ENCODE data around the gene C10orf105. TPM values are rescaled to one million over a fixed set of nuclear protein-coding genes. Genes with fewer than 3 reads are reported as not detected.

Gene C10orf105
- total RNA-seq, 1 donor from 2014 or later: 0.18 TPM

DNA sequence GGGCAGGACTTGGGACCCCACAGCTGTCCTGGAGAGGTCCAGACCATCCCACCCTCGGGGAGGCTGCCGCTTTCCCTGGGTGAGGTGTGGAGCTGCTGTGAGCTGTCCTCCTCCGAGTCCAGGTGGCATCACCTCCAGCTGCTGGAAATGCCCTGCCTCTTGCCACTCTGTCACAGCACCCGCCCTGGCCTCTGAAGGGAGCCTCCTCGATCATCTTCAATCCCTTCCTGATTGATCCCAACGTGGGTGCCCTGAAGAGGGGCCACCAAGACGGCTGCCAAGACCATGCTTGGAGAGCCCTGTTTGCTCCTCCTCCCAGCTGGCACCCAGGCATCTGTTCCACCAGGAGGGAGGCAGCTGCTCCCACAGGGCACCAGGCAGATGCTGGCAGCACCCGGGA, 4.6 kb downstream of the C10orf105 start:
- Mint-ChIP-seq H3K9me3 (no peaks in the 10 kb centered on the region), H3K27ac (no peak overlapping the region), H3K4me1 (ENCODE audit: low read depth) (peaks cover 31% of the 10 kb centered on the region), H3K27me3 (ENCODE audit: low read depth) (no peaks in the 10 kb centered on the region), H3K36me3 (ENCODE audit: low read depth) (no peaks in the 10 kb centered on the region), H3K4me3 (ENCODE audit: low read depth) (no peak overlapping the region)
- no peak for DNase-seq (ENCODE audit: low spot score)
- intact Hi-C loops (cut with micrococcal nuclease): no loop called here

DNA sequence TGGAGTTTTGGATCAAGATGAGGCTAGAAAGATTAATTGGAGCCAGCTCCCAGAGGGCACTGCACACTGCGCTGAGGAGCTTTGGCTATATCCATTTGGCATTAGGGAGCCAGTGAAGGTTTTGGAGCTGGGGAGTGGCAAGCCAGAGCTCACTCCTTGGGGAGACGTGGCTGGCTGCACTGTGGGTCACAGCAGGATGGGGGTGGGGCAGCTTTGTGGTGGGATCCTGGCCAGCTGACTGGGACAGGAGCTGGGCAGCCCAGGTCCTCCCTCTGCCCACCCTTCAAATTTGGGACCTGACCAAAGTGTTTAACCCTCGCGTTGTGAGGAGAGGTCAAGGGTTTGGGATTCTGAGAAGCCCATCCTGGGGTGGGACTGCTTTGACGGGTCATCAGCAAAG, 5.0 kb downstream of the C10orf105 start:
- Mint-ChIP-seq H3K4me1 (ENCODE audit: low read depth) (peaks cover 32% of the 10 kb centered on the region), H3K36me3 (ENCODE audit: low read depth) (no peaks in the 10 kb centered on the region), H3K9me3 (no peaks in the 10 kb centered on the region), H3K27me3 (ENCODE audit: low read depth) (no peaks in the 10 kb centered on the region), H3K27ac (peak overlapping the region; percentile 99), H3K4me3 (ENCODE audit: low read depth) (no peak overlapping the region)
- DNase-seq (ENCODE audit: low spot score): no peak
- intact Hi-C loops (cut with micrococcal nuclease): loop anchor here (5.0 kb wide), 1 partner anchor 397 kb away; the partner anchor contains the start of gene SLC29A3

DNA sequence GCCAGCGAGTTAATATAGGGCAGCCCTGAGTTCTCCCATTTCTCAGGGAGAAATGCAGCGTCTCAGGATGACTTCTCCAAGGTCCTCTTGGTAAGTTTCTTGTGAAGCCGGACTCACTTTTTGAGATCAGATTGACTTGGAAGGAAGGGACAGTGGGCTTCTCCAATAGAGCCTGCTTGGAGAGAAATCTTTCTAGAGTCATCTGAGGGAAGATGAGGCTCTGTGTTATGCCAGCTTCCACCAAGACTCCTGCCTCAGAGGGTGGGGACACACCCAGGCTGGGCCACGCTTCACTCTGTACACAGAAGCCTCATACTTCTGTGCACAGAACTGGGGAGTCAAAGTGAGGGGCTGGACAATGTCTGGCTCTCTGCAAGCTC, 5.6 kb downstream of the C10orf105 start:
- Mint-ChIP-seq H3K36me3 (ENCODE audit: low read depth) (no peaks in the 10 kb centered on the region), H3K27ac (peak overlapping the region; percentile 99), H3K9me3 (no peaks in the 10 kb centered on the region), H3K4me1 (ENCODE audit: low read depth) (peaks cover 36% of the 10 kb centered on the region), H3K4me3 (ENCODE audit: low read depth) (peak overlapping the region; percentile 33), H3K27me3 (ENCODE audit: low read depth) (no peaks in the 10 kb centered on the region)
- intact Hi-C loops (cut with micrococcal nuclease): loop anchor here (5.0 kb wide), 1 partner anchor 397 kb away; the partner anchor contains the start of gene SLC29A3
- no peak for DNase-seq (ENCODE audit: low spot score)

DNA sequence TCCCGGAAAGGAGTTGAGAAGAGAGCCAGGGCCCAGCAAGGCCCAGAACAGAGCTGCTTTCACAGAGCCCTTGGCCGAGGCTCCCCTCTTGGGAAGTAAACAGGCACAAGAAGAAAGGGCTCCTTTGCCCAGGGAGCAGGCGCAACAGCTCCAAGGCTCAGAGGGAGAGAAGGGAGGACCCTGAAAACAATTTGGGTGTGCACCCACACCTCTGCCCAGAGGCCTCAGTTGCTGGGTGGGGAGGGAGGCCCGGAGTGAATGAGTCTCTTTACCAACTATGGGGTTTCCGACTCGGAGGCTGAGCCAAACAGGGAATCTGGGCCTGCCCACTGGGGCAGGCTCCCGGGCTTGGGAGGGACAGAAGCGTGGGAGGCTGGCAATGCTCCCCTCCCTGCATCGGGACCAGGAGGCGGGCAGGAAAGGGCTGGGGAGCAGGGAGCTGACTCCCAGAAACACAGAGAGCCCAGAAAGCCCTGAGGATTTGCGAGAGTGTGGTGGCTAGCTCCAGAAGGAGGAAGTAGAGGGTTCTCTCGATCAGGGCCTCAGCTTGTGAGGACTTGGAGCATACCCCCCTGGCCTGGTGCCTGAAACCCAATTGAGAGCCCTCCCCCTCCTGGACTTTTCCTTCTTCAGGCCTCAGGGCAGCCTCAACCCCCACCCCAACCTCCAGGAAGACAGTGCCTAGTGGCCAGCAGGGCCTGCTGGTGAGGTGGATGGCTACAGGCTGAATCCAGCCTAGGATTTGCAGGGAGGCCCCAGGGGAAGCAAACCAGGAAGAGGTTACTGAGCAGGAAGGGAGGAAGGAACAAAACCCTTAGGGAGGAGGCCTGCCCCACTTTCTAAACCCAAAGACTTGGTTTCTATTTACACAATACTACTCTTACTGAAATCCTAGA, 6.2 kb downstream of the C10orf105 start:
- Mint-ChIP-seq H3K27me3 (ENCODE audit: low read depth) (no peaks in the 10 kb centered on the region), H3K9me3 (no peaks in the 10 kb centered on the region), H3K36me3 (ENCODE audit: low read depth) (no peaks in the 10 kb centered on the region), H3K4me3 (ENCODE audit: low read depth) (peak overlapping the region; percentile 64), H3K27ac (peak overlapping the region; percentile 99), H3K4me1 (ENCODE audit: low read depth) (peaks cover 36% of the 10 kb centered on the region)
- intact Hi-C loops (cut with micrococcal nuclease): loop anchor here (1.0 to 5.0 kb wide), 2 partner anchors 13 to 396 kb away; partner anchors contain the start of gene SLC29A3
- peak; percentile 28 for DNase-seq (ENCODE audit: low spot score)

DNA sequence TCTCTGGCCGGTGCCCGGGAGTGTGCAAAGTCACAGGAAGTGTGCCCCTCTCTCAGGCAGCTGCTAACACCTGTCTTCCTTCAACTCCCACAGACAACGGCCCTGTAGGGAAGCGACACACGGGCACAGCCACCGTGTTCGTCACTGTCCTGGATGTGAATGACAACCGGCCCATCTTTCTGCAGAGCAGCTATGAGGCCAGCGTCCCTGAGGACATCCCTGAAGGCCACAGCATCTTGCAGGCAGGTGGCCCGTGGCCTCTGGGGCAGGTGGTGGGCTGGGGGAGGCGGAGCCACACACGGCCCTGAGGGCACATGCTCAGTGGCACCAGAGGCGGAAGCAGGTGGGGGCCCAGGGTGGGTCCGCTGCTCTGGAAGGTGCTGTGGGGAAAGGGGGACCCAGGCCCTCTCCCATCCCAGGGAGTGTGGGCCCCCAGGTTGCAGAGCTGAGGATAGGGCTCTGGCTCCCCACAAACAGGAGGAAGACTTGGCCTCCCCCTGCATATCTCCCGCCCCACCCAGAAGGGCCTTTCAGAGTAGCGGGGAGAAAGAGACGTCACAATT, 6.9 kb downstream of the C10orf105 start:
- DNase-seq (ENCODE audit: low spot score): no peak
- Mint-ChIP-seq H3K4me3 (ENCODE audit: low read depth) (peak overlapping the region; percentile 64), H3K36me3 (ENCODE audit: low read depth) (no peaks in the 10 kb centered on the region), H3K27ac (peak overlapping the region; percentile 99), H3K27me3 (ENCODE audit: low read depth) (no peaks in the 10 kb centered on the region), H3K9me3 (no peaks in the 10 kb centered on the region), H3K4me1 (ENCODE audit: low read depth) (peaks cover 36% of the 10 kb centered on the region)
- intact Hi-C loops (cut with micrococcal nuclease): loop anchor here (1.0 to 5.0 kb wide), 2 partner anchors 14 to 395 kb away; partner anchors contain the start of gene SLC29A3

DNA sequence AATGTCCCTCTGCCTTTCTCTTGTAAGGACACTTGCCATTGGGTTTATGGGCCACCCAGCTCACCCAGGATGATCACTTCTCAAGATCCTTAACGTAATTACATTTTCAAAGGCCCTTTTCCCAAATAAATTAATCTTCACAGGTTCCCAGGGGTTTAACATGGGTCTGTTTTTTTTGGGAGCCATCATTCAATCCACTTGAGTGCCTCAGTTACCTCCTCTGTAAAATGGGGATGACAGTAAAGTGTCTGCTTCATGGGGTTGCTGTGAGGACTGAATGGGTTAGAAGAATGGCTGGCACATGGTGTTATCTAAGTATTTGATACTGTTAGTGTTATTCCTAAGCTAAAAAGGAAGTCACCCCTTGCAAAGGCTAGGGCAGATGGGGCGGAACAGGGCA, 7.4 kb downstream of the C10orf105 start:
- H3K4me1 Mint-ChIP-seq (ENCODE audit: low read depth): peaks cover 38% of the 10 kb centered on the region
- no peaks in the 10 kb centered on the region for H3K36me3 Mint-ChIP-seq (ENCODE audit: low read depth)
- H3K4me3 Mint-ChIP-seq (ENCODE audit: low read depth): no peak overlapping the region
- DNase-seq (ENCODE audit: low spot score): no peak
- no peaks in the 10 kb centered on the region for H3K27me3 Mint-ChIP-seq (ENCODE audit: low read depth)
- no peaks in the 10 kb centered on the region for H3K9me3 Mint-ChIP-seq
- intact Hi-C loops (cut with micrococcal nuclease): loop anchor here (5.0 kb wide), 1 partner anchor 395 kb away; the partner anchor contains the start of gene SLC29A3
- peak overlapping the region; percentile 99 for H3K27ac Mint-ChIP-seq

DNA sequence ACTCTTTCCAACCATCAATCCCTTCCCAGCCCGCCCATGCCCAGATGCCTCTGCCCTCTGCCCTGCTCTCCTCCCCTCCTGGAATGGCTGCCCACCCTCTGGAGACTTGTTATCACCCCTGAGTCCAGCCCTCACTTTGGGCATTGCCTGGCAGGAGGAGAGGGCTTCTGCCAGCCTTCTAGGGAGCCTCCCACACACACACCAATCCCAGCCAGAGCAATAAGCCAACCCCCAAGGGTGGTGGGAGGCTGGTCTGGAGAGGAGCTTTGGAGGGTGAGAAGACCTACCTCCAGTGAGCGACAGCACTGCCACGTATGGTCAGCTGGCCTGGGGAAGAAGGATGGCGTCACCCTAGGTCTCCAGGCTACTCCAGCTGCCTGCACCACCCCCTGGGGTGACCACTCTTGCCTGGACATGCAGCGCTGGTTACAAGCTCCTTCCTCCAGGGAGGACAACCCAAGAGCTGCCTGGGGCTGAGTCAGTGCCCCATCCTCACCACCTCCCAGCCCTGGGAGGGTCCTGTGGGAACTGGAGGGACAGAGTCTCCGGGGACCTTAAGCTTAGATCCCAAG, 8.4 kb downstream of the C10orf105 start:
- H3K27me3 Mint-ChIP-seq (ENCODE audit: low read depth): no peaks in the 10 kb centered on the region
- H3K36me3 Mint-ChIP-seq (ENCODE audit: low read depth): no peaks in the 10 kb centered on the region
- DNase-seq (ENCODE audit: low spot score): no peak
- intact Hi-C loops (cut with micrococcal nuclease): loop anchor here (5.0 kb wide), 1 partner anchor 394 kb away; the partner anchor contains the start of gene SLC29A3
- H3K9me3 Mint-ChIP-seq: no peaks in the 10 kb centered on the region
- H3K27ac Mint-ChIP-seq: no peak overlapping the region
- H3K4me3 Mint-ChIP-seq (ENCODE audit: low read depth): no peak overlapping the region
- H3K4me1 Mint-ChIP-seq (ENCODE audit: low read depth): peaks cover 38% of the 10 kb centered on the region

DNA sequence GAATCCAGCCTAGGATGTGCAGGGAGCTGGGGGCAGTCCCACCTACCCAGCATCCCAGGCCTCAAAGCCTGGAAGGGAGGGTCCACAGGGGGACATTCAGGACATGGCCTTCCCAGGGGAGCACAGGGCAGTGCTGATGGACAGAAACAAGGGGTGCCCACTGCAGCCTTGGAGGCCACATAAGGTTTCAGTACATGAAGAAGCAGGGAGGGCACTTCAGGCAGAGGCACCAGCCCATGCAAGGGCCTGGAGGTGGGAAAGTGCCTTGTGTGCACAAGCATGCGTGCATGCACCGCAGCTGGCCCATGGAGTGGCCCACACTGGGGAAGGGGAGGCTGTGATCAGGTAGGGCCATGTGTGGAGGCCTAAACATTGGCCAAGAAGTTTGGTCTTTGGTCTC, 9.1 kb downstream of the C10orf105 start:
- Mint-ChIP-seq H3K36me3 (ENCODE audit: low read depth) (no peaks in the 10 kb centered on the region), H3K27ac (no peak overlapping the region), H3K4me3 (ENCODE audit: low read depth) (no peak overlapping the region), H3K27me3 (ENCODE audit: low read depth) (no peaks in the 10 kb centered on the region), H3K4me1 (ENCODE audit: low read depth) (peaks cover 38% of the 10 kb centered on the region), H3K9me3 (no peaks in the 10 kb centered on the region)
- intact Hi-C loops (cut with micrococcal nuclease): loop anchor here (5.0 kb wide), 1 partner anchor 393 kb away; the partner anchor contains the start of gene SLC29A3
- DNase-seq (ENCODE audit: low spot score): no peak

DNA sequence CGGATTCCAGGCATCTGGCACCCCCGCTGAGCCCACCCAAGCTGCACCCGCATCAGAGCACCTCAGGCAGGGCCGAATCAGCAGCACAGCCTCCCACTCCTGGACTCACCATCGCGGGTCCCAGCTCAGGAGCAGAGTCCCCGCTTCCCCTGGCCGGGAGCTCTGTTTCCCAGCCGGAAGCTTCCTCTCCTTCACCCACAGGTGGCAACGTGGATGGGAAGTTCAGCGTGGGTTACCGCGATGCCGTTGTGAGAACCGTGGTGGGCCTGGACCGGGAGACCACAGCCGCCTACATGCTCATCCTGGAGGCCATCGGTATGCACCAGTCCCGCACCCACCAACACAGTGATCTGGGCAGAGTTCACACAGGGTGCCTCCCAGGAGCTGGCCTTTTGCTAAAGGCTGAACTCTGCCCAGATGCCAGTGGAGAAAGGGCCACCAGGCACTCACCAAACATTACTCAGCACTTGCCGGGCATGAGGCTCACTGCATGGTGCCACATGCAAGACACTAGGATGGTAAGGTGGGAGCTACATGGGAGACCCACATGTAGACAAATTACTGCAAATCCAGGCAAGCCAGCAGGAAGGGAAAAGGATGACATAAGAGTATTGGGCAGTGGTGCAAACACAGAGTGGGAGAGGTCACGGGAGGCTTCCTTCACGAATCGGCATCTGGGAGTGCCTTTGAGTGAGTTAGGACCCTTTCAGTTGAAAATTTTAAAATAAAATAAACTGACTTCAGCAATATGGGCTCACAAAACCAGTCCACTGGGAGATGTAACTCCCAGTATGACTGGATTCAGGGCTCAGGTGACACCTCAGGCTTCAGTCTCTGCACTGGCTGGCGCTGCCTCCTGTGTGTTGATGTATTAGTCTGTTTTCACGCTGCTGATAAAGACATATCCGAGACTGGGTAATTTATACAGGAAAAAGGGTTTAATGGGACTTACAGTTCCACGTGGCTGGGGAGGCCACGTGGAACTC, 10.4 kb downstream of the C10orf105 start:
- DNase-seq (ENCODE audit: low spot score): no peak
- Mint-ChIP-seq H3K4me3 (ENCODE audit: low read depth) (no peak overlapping the region), H3K9me3 (no peaks in the 10 kb centered on the region), H3K27ac (no peak overlapping the region), H3K27me3 (ENCODE audit: low read depth) (no peaks in the 10 kb centered on the region), H3K36me3 (ENCODE audit: low read depth) (no peaks in the 10 kb centered on the region), H3K4me1 (ENCODE audit: low read depth) (peaks cover 27% of the 10 kb centered on the region)
- intact Hi-C loops (cut with micrococcal nuclease): loop anchor here (5.0 kb wide), 1 partner anchor 327 kb away; no protein-coding TSS in a partner anchor

DNA sequence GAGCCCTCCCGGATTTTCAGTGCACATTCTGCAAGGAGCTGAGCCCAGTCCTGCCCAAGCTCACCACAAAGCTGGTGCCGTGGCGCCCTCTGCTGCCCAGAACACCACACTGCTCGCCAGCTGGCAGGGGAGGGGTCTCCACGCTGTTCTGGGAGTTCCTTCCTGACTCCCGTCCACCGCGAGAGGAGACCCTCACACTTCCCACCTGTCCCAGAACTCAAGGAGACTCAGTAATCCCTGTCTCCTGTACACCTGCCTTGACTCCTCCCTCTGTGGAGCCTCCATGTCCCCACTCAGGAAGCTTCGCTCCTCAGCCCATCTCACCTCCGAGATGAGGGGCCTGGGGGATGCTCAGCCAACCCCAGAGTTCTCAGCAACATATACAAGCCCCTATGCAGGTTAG, 11.3 kb downstream of the C10orf105 start:
- intact Hi-C loops (cut with micrococcal nuclease): loop anchor here (5.0 kb wide), 1 partner anchor 326 kb away; no protein-coding TSS in a partner anchor
- Mint-ChIP-seq H3K36me3 (ENCODE audit: low read depth) (no peaks in the 10 kb centered on the region), H3K4me1 (ENCODE audit: low read depth) (peaks cover 18% of the 10 kb centered on the region), H3K4me3 (ENCODE audit: low read depth) (no peak overlapping the region), H3K9me3 (no peaks in the 10 kb centered on the region), H3K27ac (no peak overlapping the region), H3K27me3 (ENCODE audit: low read depth) (no peaks in the 10 kb centered on the region)
- peak; percentile 48 for DNase-seq (ENCODE audit: low spot score)

DNA sequence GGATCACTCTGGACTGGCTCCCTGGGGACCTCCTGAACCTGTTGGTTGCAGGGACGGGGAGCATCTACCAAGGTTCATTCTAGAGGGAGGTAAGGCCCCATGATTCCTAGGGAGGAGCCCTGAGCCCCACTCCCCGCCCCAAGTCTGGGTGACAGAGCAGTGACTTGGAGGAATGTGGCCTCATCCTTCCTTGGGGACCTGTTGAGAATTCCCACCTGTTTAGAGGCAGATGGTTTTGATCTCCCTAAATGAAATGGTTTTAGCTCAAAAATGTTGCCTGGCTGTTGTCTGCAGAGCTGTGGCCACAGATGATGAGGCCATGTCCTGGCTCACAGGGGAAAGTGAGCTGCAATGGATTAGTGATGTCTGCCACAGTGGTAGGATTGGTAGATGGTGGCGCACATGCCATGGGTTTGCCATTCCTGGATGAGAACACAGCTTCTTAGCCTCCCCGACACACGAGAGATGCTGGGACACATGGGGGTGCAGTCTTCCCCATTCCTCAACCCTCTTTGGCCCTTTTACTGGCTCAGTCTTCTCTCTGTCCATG, 12.3 kb downstream of the C10orf105 start:
- intact Hi-C loops (cut with micrococcal nuclease): loop anchor here (5.0 kb wide), 1 partner anchor 325 kb away; no protein-coding TSS in a partner anchor
- H3K4me1 Mint-ChIP-seq (ENCODE audit: low read depth): peaks cover 9% of the 10 kb centered on the region
- no peaks in the 10 kb centered on the region for H3K36me3 Mint-ChIP-seq (ENCODE audit: low read depth)
- H3K9me3 Mint-ChIP-seq: no peaks in the 10 kb centered on the region
- no peak for DNase-seq (ENCODE audit: low spot score)
- H3K27ac Mint-ChIP-seq: no peak overlapping the region
- no peak overlapping the region for H3K4me3 Mint-ChIP-seq (ENCODE audit: low read depth)
- no peaks in the 10 kb centered on the region for H3K27me3 Mint-ChIP-seq (ENCODE audit: low read depth)

All from activated T-helper 2 cell treated with anti-CD3 and anti-CD28 coated beads, Interferon-gamma antibody, Interleukin-2, Interleukin-4, amounts not matched to agents 10 μg/mL and 5 μg/mL and 100 μg/mL, durations not matched to agents 14 hours and 24 hours and 36 hours (primary cell).